Endothelial cell of umbilical vein (primary cell): ENCODE measurements around the gene PRKAR1B. TPM values are rescaled to one million over a fixed set of nuclear protein-coding genes. Genes with fewer than 3 reads are reported as not detected.

Experiments used
- BruUV-seq: library from RNA; stranded (reverse); fragments of 400-500 nt; replicated peaks from 2 replicates; lab custom pipeline; 2021; lab: Mats Ljungman, UMichigan
- CTCF ChIA-PET: fragments of 300-600, 350-600 bp; sonication (Branson Sonifier 250); formaldehyde crosslinking; loops from one replicate; lab custom pipeline; 2021; ENCODE audit warnings: antibody characterized with exemption, inconsistent platforms; lab: Charles Lee
- POLR2A ChIA-PET: fragments of 300-600, 350-600 bp; sonication (Branson Sonifier 250); formaldehyde crosslinking; loops from one replicate; lab custom pipeline; 2021; ENCODE audit warnings: antibody characterized with exemption, inconsistent platforms; lab: Charles Lee
- DNase-seq: peaks from one replicate; pipeline ENCODE4 v3.0.0-alpha.2; 2011; ENCODE audit warnings: low read depth, low spot score
- FAIRE-seq: peaks from 2 replicates; lab custom pipeline; 2011; peaks lifted over from hg19 to GRCh38; lab: Jason Lieb, UNC
- H2AFZ ChIP-seq: 2 replicates; pipeline ENCODE4 v1.6.0; 2012; ENCODE audit warnings: low read depth, low read length, control low read depth, inconsistent platforms
- H3K27ac ChIP-seq: 2 replicates; pipeline ENCODE4 v1.5.1; 2011; ENCODE audit warnings: low read depth, mild to moderate bottlenecking, control low read depth, low read length, moderate library complexity; ENCODE audit not compliant: insufficient read depth
- H3K27me3 ChIP-seq, 2 experiments: 2 replicates each; pipeline versions ENCODE4 v1.6.0 to v1.6.1; 2011; ENCODE audit warnings: low read length in 2 of 2, mixed read lengths in 1 of 2; ENCODE audit not compliant: control insufficient read depth in 2 of 2, insufficient read depth in 2 of 2
- H3K36me3 ChIP-seq, 2 experiments: 2 replicates in 1 of 2; 3 replicates in 1 of 2; pipeline ENCODE4 v1.5.1; 2011; ENCODE audit warnings: low read length in 2 of 2, mild to moderate bottlenecking in 1 of 2, moderate library complexity in 1 of 2; ENCODE audit not compliant: control insufficient read depth in 2 of 2, insufficient read depth in 2 of 2; ENCODE audit errors: extremely low read depth in 1 of 2
- H3K4me1 ChIP-seq: 3 replicates; pipeline ENCODE4 v1.5.1; 2011; ENCODE audit warnings: mild to moderate bottlenecking, low read length; ENCODE audit not compliant: control insufficient read depth, insufficient read depth; ENCODE audit errors: extremely low read depth
- H3K4me2 ChIP-seq: 2 replicates; pipeline ENCODE4 v1.6.1; 2011; ENCODE audit warnings: low read length, control low read depth, mixed read lengths; ENCODE audit not compliant: insufficient read depth
- H3K4me3 ChIP-seq, 3 experiments: fragments of 200-600 bp in 1 of 3; sonication (generic), shearing (Covaris generic) in 1 of 3; replicated peaks in 1 of 3; 2 replicates each; pipeline ENCODE4 v1.5.1; 2011 to 2016; ENCODE audit warnings: control low read depth in 3 of 3, low read length in 3 of 3, mild to moderate bottlenecking in 2 of 3, inconsistent platforms in 1 of 3, low read depth in 1 of 3, moderate library complexity in 1 of 3; ENCODE audit not compliant: insufficient read depth in 1 of 3
- H3K79me2 ChIP-seq: 2 replicates; pipeline ENCODE4 v1.6.0; 2012; ENCODE audit warnings: low read length, inconsistent platforms; ENCODE audit not compliant: control insufficient read depth, insufficient read depth
- H3K9ac ChIP-seq: replicated peaks from 2 replicates; pipeline ENCODE3; 2011; ENCODE audit warnings: low read length, control low read depth; ENCODE audit not compliant: insufficient read depth; ENCODE audit errors: extremely low read depth
- H3K9me1 ChIP-seq: replicated peaks from 3 replicates; pipeline ENCODE4 v1.6.0; 2011; ENCODE audit warnings: mild to moderate bottlenecking, low read length; ENCODE audit not compliant: control insufficient read depth, insufficient read depth; ENCODE audit errors: extremely low read depth
- H3K9me3 ChIP-seq: replicated peaks from 2 replicates; pipeline ENCODE4 v1.5.1; 2012; ENCODE audit warnings: low read length, inconsistent platforms; ENCODE audit not compliant: control insufficient read depth, insufficient read depth
- H4K20me1 ChIP-seq: replicated peaks from 2 replicates; pipeline ENCODE3; 2011; ENCODE audit warnings: mild to moderate bottlenecking, low read length; ENCODE audit not compliant: control insufficient read depth, insufficient read depth; ENCODE audit errors: extremely low read depth
- CTCF ChIP-seq, 2 donors: IDR thresholded peaks; 1 replicate in 1 of 2; 2 replicates in 1 of 2; pipeline ENCODE4 v1.5.1; 2011; ENCODE audit warnings: low read length in 2 of 2, mild to moderate bottlenecking in 2 of 2, moderate library complexity in 2 of 2, control low read depth in 1 of 2, inconsistent platforms in 1 of 2, low read depth in 1 of 2; ENCODE audit not compliant: insufficient read depth in 1 of 2; ENCODE audit errors: extremely low read depth in 1 of 2
- EZH2 ChIP-seq: IDR thresholded peaks from 2 replicates; pipeline ENCODE4 v1.6.1; 2012; ENCODE audit warnings: borderline replicate concordance, low read depth, mild to moderate bottlenecking, moderate library complexity, low read length, inconsistent platforms; ENCODE audit not compliant: severe bottlenecking
- FOS ChIP-seq: IDR thresholded peaks from 2 replicates; pipeline ENCODE4 v1.6.1; 2011; ENCODE audit warnings: mild to moderate bottlenecking, low read length, moderate library complexity, borderline replicate concordance; ENCODE audit not compliant: insufficient read depth
- GATA2 ChIP-seq: IDR thresholded peaks from 2 replicates; pipeline ENCODE4 v1.7.0; 2011; ENCODE audit warnings: low read depth, mild to moderate bottlenecking, moderate library complexity, mixed read lengths, low read length; ENCODE audit not compliant: insufficient read length, insufficient read depth
- JUN ChIP-seq: IDR thresholded peaks from 2 replicates; pipeline ENCODE4 v1.6.1; 2011; ENCODE audit warnings: borderline replicate concordance, low read depth; ENCODE audit not compliant: insufficient read length, insufficient read depth
- MAX ChIP-seq: IDR thresholded peaks from 2 replicates; pipeline ENCODE4 v1.6.1; 2011; ENCODE audit not compliant: insufficient read depth, insufficient read length
- MYC ChIP-seq: IDR thresholded peaks from one replicate; pipeline ENCODE4 v1.6.1; 2011; ENCODE audit warnings: mild to moderate bottlenecking, low read depth, low read length
- POLR2A ChIP-seq: IDR thresholded peaks from 2 replicates; pipeline ENCODE4 v1.6.1; 2012; ENCODE audit warnings: low read depth, mild to moderate bottlenecking, control low read depth, low read length
- POLR2AphosphoS5 ChIP-seq: IDR thresholded peaks from 2 replicates; pipeline ENCODE4 v1.6.1; 2012; ENCODE audit warnings: low read depth, mild to moderate bottlenecking, control low read depth, low read length, moderate library complexity; ENCODE audit not compliant: insufficient read depth
- dilution Hi-C: fragments of 300-500 bp; cut with MboI; formaldehyde crosslinking; loops from one replicate; pipeline ENCODE4 v1.15.0; 2019; ENCODE audit warnings: low sequenced_read_pairs; ENCODE audit not compliant: extremely low pct_ligation_motif_present
- intact Hi-C: fragments of 100-400 bp; cut with micrococcal nuclease; formaldehyde crosslinking; loops from one replicate; pipeline ENCODE4 v1.10.0; 2022
- polyA plus RNA-seq, 4 experiments: library from polyadenylated mRNA; depleted of rRNA in 3 of 4; stranded (reverse) in 3 of 4; unstranded in 1 of 4; fragments of >200 nt; gene quantifications; 2 replicates each; pipeline versions ENCODE4 v1.2.1 to v1.2.3, GENCODE V29; 2011 to 2012; ENCODE audit warnings: missing spikeins in 1 of 4
- total RNA-seq: library from RNA; stranded (reverse); gene quantifications from 2 replicates; pipeline ENCODE4 v1.2.3, GENCODE V29; 2021

Gene PRKAR1B
- total and polyA plus RNA-seq, 2 donors (not counting 3 experiments of a cell fraction or from before 2014, with no cell fraction given) = 15.4 to 29.2 TPM

GRCh38 chr7:703049-703448, 24.0 kb downstream of the PRKAR1B start:
- Histone ChIP-seq H2AFZ (no peak overlapping the region), H3K36me3 (no peaks in the 10 kb centered on the region), H3K4me3 (no peak overlapping the region), H3K79me2 (no peaks in the 10 kb centered on the region), H3K4me1 (peaks cover 8% of the 10 kb centered on the region), H3K27ac (no peak overlapping the region), H3K9me3 (no peaks in the 10 kb centered on the region), H3K9me1 (no peaks in the 10 kb centered on the region), H3K9ac (no peak overlapping the region), H4K20me1 (no peaks in the 10 kb centered on the region), H3K4me2 (no peak overlapping the region), H3K27me3 (no peaks in the 10 kb centered on the region)
- ChIA-PET POLR2A (no interaction called here), CTCF (interaction anchor here (0.7 to 1.1 kb wide), 2 partner anchors 9 to 248 kb away, joined by 3 to 5 read pairs; no protein-coding TSS in a partner anchor)
- BruUV-seq = no TSS peak
- DNase-seq (no peak), FAIRE-seq (no peak)
- intact Hi-C loops (no loop called here), dilution Hi-C loops (no loop called here)
- no peak for TF ChIP-seq GATA2
- no peak for TF ChIP-seq CTCF (IDR thresholded peaks at IDR 0.05; ENCODE audit: extremely low read depth in 1 of 2, insufficient read depth in 1 of 2, low read depth in 1 of 2, low read length in 2 of 2)
- no peak for TF ChIP-seq MYC
- TF ChIP-seq EZH2 = no peak
- no peak for TF ChIP-seq JUN

GRCh38 chr7:701086-701671, 25.9 kb downstream of the PRKAR1B start:
- intact Hi-C loops = no loop called here
- DNase-seq = no peak
- dilution Hi-C loops = no loop called here
- Histone ChIP-seq H3K4me2 (no peak overlapping the region), H3K4me3 (no peak overlapping the region), H2AFZ (no peak overlapping the region), H3K4me1 (peaks cover 13% of the 10 kb centered on the region), H3K9me1 (no peaks in the 10 kb centered on the region), H4K20me1 (no peaks in the 10 kb centered on the region), H3K79me2 (no peaks in the 10 kb centered on the region), H3K27ac (no peak overlapping the region), H3K9me3 (no peaks in the 10 kb centered on the region), H3K27me3 (no peaks in the 10 kb centered on the region), H3K36me3 (no peaks in the 10 kb centered on the region), H3K9ac (no peak overlapping the region)
- TF ChIP-seq GATA2 (no peak), MAX (no peak), FOS (no peak), CTCF (IDR thresholded peaks at IDR 0.05; ENCODE audit: extremely low read depth in 1 of 2, insufficient read depth in 1 of 2, low read depth in 1 of 2, low read length in 2 of 2) (no peak), POLR2A (no peak), EZH2 (no peak), JUN (no peak), POLR2AphosphoS5 (no peak), MYC (no peak)
- FAIRE-seq = no peak
- POLR2A ChIA-PET = no interaction called here
- CTCF ChIA-PET = no interaction called here
- BruUV-seq = no TSS peak
